ENCODE data around the gene UGT1A9.

DNA sequence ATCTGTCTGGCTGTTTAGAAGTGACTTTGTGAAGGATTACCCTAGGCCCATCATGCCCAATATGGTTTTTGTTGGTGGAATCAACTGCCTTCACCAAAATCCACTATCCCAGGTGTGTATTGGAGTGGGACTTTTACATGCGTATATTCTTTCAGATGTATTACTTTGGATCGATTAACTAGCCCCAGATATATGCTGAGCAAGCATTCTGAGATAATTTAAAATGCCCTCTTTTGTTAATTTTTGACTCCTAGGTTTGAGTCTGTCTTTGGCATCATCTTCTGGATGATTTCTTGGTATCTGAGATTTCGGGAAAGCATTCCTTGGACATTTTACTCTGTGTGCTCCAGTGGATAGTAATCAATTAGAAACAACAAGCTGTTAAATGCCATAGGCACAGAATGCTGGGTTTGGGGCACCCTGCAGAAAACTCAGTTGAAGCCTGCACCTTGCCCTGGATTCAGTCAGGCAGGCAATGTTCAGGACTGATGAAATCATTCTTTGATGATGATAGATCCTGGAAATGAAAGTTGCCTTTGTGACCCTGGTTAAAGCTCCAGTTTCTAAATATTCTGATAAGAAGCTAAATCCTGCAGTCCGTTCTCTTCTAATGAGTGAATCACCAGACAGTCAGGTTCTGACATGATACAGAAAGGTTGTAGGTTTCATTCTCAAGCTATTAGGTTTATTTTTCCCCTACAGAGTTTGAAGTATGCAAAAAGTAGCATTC, 89.5 kb downstream of the UGT1A9 start:
- no peak for TF ChIP-seq CTCF (IDR thresholded peaks at IDR 0.05)
- TF ChIP-seq POLR2A (IDR thresholded peaks at IDR 0.05): no peak
- no peak for TF ChIP-seq POLR2AphosphoS5 (IDR thresholded peaks at IDR 0.05)

Measured in prostate gland (tissue), 2 donors.